ENCODE measurements around the gene URGCP. TPM values are rescaled to one million over a fixed set of nuclear protein-coding genes. Genes with fewer than 3 reads are reported as not detected.
"Not testable (repeated sequence)": the region's sequence is repeated elsewhere in the genome, so short reads cannot be mapped to it uniquely, and the experiment has no call there.

The URGCP gene

DNA sequence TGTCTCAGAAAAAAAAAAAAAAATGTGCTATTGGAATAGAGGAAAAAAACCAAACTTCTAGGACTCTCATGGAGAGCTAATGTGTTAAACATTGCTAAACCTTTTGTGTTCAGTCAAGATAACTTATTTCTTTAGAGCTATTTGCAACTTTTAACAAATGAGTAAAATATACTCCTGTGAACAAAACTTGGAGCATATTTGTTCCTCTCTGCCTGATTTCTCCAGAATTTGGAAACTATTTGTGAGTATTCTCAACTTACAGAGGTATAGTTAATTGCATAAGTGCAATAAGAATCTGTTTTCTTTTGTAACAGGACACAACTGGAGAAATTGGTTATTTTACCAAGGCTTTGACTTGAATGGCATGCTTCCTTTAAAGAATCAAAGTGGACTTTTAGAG is 75.5 kb downstream of the URGCP start:
- H4K91ac ChIP-seq (ENCODE audit: low read depth, low read length, poor library complexity); H4K8ac ChIP-seq (ENCODE audit: low read depth, low read length); H3K4ac ChIP-seq (ENCODE audit: low read length); H2BK12ac ChIP-seq (ENCODE audit: low read length); H3K79me1 ChIP-seq (ENCODE audit: low read depth, low read length); H3K4me2 ChIP-seq (ENCODE audit: insufficient read depth, low read length, poor library complexity, severe bottlenecking); H3K27ac ChIP-seq (replicated peaks; ENCODE audit: low read length); H3K23ac ChIP-seq (ENCODE audit: low read depth, low read length, poor library complexity); H2AK5ac ChIP-seq (ENCODE audit: low read depth, low read length); H3K4me3 ChIP-seq (ENCODE audit: low read length in 2 of 2); DNase-seq (ENCODE audit: low spot score); H2BK5ac ChIP-seq (ENCODE audit: low read length); H3K9me3 ChIP-seq (replicated peaks in 1 of 2; ENCODE audit: control insufficient read depth in 2 of 2, insufficient read depth in 1 of 2, low read depth in 1 of 2, low read length in 2 of 2); H3K14ac ChIP-seq (ENCODE audit: low read length); H2AFZ ChIP-seq (ENCODE audit: low read length); H3K36me3 ChIP-seq (replicated peaks in 1 of 2; ENCODE audit: control insufficient read depth in 2 of 2, insufficient read depth in 2 of 2, low read length in 2 of 2); H2BK120ac ChIP-seq (ENCODE audit: low read depth, low read length); H3K18ac ChIP-seq (ENCODE audit: low read length); H2BK15ac ChIP-seq (ENCODE audit: low read length); H3K4me1 ChIP-seq (ENCODE audit: control insufficient read depth in 2 of 2, insufficient read depth in 1 of 2, low read depth in 1 of 2, low read length in 2 of 2); H3K9ac ChIP-seq (ENCODE audit: low read depth, low read length, poor library complexity): not testable (repeated sequence)
- H3K27me3 ChIP-seq (ENCODE audit: control insufficient read depth in 3 of 3, insufficient read depth in 3 of 3, low read depth in 1 of 3, low read length in 3 of 3), result peaks cover 0 to 25% (median 0%) of the 10 kb centered on the region in 3 experiments

Small RNA genes lying within 50 kb of the gene (small RNA-seq; reads per million reads assigned to genes)
- not detected for gene MRPS24 (ENCODE audit: insufficient read depth)

Data from neuronal stem cell (in vitro differentiated cells).